NK-92 treated with Interleukin-12 subunit alpha and Interleukin-12 subunit beta, amount 100 ng/mL, for 24 hours (cell line): ENCODE measurements around the gene ENDOG.

Experiments used
- DNase-seq: peaks from one replicate; lab custom pipeline; 2025; lab: John Stamatoyannopoulos, UW

Gene ENDOG

DNA sequence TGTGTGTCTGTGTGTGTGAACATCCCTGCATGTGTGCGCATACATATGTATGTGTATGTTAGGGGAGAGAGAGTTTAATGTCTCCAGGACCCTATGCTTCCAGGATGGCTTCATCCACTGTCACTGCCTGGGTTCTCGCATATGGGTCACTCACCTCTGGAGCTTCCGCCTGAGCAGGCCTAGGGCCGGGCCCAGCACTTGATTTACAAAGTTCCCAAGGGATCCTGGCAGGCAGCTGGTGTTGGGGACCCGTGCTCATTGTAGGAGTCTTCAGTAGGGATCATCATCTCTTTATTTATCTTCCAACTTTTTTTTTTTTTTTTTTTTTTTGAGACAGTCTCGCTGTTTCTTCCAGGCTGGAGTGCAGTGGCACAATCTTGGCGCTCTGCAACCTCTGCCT, 18.2 kb upstream of the ENDOG start:
- DNase-seq = no peak

DNA sequence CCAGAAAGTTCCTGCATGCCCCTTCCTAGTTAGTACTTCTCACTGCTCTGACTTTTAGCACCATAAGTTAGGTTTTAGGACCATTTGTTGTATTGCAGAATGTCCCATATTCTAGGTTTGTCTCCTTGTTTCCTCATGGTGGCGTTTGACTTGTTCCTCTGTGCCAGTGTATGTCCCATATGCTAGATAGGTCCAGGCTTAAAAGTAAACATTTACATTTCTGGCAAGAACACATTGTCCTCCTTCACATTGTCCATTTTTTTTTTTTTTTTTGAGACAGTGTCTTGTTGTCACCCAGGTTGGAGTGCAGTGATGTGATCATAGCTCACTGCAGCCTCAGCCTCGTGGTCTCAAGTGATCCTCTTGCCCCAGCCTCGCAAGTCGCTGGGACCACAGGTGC, 15.8 kb upstream of the ENDOG start:
- no peak for DNase-seq

DNA sequence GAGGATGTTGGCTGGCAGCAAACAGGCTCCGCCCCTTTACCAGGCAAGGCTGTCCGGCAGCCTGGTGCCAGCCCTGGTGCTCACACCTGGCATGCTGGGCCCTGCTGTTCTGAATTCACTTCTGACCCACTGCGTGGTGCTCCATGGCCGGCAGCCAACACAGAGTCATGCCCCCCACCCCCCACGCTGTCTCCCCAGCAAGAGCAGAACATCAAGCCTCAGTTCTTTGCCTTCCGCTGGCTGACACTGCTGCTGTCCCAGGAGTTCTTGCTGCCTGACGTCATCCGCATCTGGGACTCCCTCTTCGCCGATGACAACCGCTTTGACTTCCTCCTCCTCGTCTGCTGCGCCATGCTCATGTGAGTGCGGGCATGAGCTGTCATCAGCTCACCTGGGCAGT, 12.6 kb upstream of the ENDOG start:
- no peak for DNase-seq

DNA sequence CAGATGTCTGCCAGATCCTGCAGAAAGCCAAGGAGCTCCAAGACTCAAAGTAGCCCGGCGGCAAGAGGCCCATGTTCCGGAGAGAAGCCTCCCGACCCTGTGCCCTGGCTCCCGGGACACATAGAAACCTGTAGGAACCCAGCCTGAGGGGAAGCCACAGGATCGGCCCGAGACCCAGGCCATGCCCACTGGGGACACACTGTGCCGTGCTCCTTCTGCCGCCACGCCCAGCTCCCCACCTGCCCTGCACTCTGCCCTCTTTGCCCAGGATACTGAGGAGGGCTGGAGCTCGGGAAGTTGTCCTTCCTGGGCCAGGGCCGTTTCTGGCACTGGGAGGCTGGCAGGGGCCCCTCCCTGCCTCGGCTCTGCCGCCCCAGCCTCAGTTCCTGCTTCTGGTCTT, 10.5 kb upstream of the ENDOG start:
- no peak for DNase-seq

DNA sequence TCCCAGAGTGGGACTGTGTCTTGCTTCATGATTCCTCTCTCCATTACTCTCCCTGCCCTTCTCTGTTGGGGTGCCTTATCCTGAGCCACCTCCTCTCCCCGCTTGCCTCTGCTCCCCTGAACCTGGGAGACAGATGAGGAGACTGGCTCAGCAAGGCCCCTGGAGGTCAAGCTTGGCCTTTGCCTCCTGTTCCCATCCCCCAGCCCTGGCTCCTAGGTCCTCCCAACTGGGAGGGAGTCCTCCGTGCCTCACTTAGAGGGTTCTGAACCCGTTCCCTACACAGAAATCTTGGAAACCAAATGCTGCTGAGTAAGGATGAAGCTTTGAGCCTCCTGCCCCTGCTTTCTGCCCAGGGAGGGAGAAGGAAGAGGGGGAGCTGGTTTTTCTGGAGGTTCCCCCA, 9.8 kb upstream of the ENDOG start:
- no peak for DNase-seq

DNA sequence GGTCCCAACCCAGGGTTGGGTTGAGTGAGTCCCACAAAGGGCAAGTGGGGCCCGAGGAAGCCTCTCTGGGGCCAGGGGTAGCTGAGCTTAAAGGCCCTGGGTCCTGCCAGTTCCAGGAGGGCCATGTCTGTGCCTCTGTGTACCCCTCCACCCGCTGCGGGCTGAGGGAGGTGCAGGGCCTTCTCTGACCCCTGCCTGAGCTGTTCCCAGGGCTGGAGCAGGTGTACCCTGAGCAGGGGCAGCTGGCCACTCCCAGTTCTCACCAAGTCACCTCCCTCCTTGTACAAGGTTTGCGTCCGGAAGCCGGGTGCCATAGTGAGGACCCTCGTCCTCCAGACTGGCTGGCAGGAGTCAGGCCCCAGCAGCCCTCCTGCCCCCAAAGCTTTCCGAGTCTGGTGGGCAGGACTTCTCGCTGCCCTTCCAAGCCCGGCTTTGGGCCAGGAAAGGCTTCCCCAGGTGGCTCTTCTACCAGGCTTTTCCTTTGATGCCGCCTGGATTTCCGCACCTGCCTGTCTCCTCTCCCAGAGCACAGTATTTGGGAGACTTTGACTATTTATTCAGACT, 9.2 kb upstream of the ENDOG start:
- no peak for DNase-seq

DNA sequence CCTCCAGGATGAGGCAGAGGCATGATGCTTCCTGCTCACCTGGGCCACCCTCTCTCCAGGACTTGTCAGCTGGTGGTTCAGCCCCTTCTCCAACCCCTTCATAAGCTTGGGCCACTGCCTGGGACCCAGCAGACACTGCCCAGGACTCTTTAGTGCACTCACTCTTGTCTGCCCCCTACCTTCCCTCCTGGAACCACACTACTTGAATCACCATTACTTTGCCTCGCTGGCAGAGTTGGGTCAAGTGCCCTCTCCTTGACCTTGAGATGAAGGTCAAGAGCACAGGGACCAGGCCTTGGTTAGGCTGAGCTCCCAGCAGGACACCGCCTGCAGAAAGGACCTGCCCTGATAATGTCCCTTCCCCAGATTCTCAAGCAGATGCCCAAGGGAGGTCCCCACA, 8.5 kb upstream of the ENDOG start:
- DNase-seq = no peak

DNA sequence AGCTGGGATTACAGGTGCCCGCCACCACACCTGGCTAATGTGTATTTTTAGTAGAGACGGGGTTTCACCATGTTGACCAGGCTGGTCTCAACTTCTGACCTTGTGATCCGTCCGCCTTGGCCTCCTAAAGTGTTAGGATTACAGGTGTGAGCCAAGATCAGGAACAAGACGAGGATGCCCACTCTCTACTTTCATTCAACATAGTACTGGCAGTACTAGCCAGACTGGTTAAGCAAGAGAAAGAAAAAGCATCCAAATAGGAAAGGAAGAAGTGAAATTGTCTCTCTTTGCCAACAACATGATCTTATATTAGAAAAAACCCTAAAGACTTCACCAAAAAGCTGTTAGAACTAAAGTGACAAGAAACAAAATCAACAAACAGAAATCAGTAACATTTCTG, 7.4 kb upstream of the ENDOG start:
- no peak for DNase-seq

DNA sequence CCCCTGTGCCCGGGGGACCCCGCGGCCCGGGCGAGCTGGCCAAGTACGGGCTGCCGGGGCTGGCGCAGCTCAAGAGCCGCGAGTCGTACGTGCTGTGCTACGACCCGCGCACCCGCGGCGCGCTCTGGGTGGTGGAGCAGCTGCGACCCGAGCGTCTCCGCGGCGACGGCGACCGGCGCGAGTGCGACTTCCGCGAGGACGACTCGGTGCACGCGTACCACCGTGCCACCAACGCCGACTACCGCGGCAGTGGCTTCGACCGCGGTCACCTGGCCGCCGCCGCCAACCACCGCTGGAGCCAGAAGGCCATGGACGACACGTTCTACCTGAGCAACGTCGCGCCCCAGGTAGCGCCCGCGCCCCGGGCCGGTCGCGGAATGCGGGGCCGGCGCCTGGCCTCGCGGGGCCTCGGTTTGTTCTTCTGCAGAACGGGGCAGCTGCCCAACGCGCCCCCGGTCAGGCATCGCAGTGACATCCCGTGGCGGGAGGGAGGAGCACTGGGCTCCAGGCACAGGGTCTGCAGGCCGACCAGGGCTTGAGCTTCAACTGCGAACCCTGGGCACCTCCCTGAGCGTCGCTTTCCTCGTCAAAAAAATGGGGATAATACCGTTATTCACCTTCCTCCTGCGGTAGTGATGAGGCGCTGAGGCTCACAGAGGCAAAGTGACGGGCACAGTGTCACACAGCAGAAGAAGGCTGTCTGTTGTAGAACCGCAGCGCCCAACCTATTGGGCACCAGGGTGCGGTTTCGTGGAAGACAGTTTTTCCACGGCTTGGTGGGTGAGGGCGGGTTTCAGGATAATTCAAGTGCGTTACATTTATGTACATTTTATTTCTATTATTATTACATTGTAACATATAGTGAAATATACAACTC, 777 bp downstream of the ENDOG start:
- DNase-seq = no peak

DNA sequence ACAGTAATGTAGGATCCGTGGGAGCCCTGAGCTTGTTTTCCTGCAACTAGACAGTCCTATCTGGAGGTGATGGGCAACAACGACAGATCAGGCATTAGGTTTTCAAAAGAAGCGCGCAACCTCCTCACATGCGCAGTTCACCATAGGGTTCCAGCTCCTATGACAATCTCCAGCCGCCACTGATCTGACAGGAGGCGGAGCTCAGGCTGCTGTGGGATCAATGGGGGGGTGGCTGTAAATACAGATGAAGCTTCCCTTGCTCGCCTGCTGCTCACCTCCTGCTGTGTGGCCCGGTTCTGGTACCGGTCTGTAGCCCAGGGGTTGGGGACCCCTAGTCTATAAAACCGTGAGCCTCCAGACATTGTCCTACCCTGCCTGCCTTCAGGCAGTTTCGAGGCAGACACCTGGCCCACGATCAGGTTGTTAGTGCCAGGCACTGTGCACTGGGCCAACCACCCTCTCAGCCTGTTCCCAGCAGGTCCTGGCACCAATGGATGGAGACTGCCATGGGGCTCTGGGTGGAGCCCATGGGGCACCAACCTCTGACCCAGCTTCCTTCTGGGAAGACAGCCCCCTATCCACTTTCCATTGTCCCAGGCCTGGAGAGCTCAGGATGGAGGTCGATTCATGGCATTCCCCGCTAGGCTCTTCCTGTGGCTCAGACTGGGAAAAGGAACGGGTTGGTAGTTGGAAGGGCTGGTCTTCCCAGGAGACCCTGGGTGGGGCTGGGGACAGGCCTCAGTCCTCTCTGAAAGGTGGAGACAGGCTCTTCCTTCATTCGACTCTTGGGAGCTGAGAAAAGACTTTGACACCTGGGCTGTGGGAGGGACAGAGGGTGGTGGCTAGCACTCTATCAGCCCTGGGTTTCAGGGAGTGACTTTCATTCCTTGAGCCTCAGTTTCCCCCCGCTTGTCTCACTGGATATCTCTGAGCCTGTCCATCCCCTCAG, 1.7 kb downstream of the ENDOG start:
- no peak for DNase-seq

DNA sequence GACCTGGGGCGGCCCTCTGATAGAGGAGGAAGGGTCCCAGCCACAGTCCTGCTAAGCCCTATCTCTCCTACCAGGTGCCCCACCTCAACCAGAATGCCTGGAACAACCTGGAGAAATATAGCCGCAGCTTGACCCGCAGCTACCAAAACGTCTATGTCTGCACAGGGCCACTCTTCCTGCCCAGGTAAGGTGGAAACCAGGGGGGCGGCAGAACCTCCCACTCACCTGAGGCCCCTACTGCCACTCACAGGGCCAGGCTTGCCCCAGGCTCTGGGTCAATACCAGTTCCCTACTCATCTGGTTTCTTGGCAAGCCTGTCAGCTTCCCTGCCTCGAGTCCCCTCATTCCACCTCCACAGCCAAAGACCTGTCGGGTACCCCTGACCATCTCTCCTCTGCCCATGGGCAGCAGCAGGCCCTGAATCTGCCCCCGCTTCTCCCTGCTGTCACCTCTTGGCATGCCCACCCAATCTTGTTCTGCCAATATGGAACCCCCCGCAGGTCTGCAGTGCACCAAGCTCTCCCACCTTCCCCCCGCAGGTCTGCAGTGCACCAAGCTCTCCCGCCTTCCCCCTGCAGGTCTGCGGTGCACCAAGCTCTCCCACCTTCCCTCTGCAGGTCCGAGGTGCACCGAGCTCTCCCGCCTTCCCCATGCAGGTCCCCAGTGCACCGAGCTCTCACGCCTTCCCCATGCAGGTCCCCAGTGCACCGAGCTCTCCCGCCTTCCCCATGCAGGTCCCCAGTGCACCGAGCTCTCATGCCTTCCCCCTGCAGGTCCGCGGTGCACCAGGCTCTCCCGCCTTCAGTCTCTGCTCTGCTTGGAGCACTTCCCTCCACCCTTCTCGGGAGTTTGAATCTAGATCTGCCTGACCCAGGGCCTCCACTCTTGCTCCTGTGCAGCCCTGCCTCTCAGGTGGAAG, 2.6 kb downstream of the ENDOG start:
- DNase-seq = no peak

DNA sequence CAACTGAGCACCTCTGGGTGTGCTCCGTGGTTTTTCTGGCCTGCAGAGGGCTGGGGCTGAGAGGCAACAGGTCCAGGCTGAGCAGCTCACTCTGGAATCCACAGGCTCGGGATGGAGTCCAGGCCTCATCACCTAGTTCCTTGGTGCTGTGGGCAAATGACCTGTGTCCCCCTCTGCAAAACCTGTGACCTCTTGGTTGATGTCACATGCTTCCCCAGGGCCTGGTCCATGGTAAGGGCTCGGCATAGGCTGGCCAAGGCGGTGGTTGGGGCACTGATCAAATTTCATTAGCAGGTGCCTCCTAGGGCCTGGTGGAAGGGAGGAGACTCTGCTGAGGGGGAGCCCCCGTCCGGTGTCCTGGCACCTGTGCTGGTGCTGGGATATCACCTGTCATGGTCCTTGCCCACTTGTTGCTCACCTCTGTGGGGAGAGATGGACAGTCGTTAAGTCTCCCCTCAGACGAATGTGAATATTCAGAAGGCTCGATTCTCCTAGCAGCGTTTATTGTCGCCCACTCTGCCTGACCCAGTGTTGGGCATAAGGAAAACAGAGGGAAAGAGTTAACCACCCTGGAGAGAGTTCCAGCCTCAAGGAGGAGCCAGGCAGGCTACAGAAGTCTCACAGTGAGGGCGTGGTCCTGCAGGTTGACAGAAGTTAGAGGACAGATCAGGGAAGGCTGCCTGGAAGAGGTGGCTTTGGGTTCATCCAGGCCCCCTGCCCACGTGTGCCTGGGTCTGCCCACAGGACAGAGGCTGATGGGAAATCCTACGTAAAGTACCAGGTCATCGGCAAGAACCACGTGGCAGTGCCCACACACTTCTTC, 3.5 kb downstream of the ENDOG start:
- DNase-seq = no peak

DNA sequence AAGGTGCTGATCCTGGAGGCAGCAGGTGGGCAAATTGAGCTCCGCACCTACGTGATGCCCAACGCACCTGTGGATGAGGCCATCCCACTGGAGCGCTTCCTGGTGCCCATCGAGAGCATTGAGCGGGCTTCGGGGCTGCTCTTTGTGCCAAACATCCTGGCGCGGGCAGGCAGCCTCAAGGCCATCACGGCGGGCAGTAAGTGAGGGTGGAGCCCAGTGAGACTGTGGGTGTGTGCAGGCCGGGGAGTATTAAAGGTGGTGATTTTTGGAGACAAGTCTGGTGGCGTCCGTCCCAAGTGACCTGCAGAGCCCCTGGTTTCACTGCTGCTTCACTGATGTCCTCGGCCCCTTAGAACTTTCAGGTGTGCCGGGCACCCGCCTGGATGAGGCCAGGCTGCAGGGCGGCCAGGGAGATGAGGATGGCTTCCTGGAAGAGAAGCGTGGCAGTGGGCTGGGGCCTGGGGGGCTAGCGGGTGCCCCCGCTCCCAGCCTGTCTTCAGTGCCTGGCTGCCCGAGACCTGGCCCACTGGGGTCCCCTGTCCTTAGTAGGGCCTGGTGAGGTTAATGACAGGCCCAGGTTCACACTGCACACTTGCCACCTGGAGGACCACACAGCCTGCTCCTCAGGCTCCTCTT, 4.2 kb downstream of the ENDOG start:
- DNase-seq = no peak

DNA sequence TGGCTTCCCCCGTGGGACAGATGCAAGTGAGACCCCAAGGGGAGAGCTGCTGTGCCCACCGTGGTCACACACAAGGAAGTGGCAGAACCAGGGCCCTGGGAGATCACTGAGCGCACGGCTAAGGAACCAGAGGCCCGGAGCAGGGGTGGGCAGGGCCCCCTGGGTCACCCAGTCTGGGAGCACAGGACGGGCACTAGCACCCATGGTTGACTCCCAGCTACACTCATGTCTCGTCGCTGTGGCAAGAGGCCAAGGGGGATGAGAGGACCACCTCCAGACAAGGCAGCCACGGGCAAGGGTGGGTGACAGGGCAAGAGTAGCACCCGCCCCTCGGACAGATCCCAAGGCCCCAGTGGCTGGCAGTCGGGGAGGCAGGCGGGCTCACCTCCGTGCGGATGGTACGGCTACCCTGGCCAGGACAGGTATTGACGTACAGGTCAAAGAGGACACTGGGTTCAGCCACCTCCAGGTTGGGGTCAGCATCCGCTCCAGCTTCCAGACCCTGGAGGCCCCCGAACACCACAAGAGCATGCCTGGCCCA, 5.1 kb downstream of the ENDOG start:
- DNase-seq = no peak

DNA sequence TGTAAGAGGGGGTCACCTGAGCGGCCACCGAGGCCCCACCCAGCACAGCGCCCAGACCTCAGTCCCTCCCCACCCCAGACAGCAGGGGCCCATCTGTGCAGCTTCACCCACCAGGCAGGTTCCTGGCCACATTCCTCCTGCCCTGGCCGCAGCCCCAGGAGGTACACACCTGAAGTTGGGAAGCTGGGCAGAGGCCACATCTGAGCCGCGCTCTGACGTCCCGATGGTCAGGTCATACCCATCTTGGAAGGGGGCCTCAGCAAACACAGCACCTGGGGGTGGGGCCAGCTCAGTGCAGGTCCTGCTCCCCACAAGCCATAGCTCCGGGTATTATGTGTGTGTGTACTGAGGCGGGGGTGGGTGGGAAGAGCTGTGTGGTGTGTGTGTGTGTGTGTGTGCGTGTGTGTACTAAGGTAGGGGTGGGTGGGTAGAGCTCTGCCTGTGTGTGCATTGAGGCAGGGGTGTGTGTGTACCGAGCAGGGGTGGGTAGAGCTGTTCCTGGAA, 5.7 kb downstream of the ENDOG start:
- DNase-seq = no peak

DNA sequence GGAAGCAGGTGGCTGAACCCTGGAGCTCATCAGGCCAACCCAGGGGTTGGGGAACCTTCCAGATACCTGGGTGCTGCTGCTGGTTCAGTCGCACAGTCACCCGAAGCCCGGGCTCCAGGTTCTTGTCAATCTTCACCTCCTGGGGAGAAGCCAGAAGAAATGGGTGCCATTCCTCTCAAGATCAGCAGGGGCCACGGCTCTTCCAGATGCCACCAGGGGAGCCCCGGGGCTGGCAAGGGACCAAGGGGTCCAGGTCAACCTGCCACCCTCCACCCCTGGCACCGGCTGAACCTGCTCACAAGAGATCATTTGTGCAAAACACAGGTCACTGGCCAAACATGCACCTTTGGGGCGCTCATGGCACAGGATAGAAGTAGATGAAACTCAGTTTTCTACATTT, 6.6 kb downstream of the ENDOG start:
- DNase-seq = no peak

DNA sequence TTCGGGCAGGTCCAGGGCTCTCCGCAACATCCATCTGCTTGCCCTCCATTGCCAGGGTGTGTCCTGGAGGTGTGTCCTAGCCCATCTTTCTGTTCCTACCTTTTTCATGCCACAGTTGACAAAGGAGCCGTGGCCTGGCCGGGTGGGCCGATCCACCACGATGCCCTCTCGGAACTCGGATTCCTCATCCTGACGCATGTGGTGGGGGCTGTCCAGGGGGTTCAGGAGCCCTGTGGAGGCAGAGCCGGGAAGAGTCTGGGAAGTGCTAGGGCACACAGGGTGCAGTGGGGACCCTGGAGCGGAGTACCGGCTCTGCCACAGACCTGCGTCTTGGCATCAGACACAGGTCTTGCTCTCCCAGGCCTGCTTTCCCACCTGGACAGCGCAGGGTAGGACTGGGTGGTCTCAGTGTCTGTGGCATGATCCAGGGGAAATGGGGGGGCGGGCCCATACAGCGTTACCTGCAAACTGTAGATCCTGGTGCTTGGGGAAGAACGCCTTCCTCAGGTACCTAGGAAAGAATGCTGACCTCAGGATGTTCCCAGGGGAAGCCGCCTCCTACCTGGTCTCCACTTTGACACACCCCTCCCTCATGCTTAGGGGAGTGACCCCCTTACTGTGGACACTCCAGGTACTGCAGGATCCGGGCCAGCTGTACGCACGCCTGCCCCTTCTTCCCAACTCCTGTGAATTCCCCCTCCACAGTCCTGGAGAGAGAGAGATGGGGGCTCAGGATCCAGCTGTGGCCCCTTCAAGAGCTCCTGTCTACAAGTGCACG, 7.8 kb downstream of the ENDOG start:
- DNase-seq = no peak

DNA sequence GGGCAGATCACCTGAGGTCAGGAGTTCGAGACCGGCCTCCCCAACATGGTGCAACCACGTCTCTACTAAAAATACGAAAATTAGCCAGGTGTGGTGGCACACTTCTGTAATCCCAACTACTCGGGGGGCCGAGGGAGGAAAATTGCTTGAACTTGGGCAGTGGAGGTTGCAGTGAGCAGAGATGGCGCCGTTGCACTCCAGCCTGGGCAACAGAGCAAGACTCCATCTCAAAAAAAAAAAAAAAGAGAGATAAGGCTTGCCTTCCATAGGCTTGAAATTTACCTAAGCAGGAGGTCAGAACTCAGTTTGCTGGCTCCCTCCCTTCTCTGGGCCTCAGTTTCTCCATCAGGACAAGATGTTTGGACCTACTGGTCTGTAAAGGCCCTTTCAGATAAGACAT, 10.0 kb downstream of the ENDOG start:
- DNase-seq = no peak
